ENCODE data around the gene SLC2A13.

DNA sequence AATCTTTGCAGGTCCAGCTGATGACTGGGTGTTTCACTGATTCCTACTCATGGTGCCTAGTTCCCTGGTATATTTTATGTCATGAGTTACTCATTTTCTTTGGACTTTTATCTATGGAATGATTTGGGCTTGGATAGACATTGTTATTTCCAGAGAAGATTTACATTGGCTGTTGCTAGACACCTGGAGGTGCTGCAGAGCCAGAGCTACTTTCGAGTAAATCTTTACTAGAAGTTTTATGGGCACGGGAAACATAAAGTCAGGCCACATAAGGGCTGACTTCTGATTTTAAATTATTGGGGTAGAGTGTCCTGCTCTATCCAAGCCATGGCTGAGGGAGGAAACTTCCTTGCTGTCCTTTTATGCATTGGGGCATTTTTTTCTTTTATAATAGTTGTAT is 310.4 kb downstream of the SLC2A13 start:
- no peak for TF ChIP-seq CBX5 (IDR thresholded peaks at IDR 0.05; ENCODE audit: low read depth)
- TF ChIP-seq RFX5 (IDR thresholded peaks at IDR 0.05; ENCODE audit: low read depth, low read length): no peak
- no peak for TF ChIP-seq RCOR1 (conservative IDR thresholded peaks at IDR 0.05; ENCODE audit: low read depth, low read length)
- TF ChIP-seq ZNF217 (IDR thresholded peaks at IDR 0.05): no peak
- no peak for TF ChIP-seq POLR2A (IDR thresholded peaks at IDR 0.05; ENCODE audit: low read depth, low read length)
- no peak for TF ChIP-seq POLR2AphosphoS5 (IDR thresholded peaks at IDR 0.05; ENCODE audit: low read length)
- TF ChIP-seq SIX5 (IDR thresholded peaks at IDR 0.05; ENCODE audit: low read depth, low read length, severe bottlenecking): no peak
- TF ChIP-seq SPI1 (IDR thresholded peaks at IDR 0.05; ENCODE audit: borderline replicate concordance, insufficient read depth, low read depth, low read length): no peak

All from GM12878 (cell line).